Osteoblast (primary cell): ENCODE measurements around the gene CACNA2D1. TPM values are rescaled to one million over a fixed set of nuclear protein-coding genes. Genes with fewer than 3 reads are reported as not detected.
A peak's percentile ranks its signal among the peaks of the same experiment; 100 is the strongest.

Source experiments
- DNase-seq: peaks from one replicate; pipeline ENCODE4 v3.0.0; 2011; ENCODE audit warnings: low spot score, mixed read lengths; ENCODE audit not compliant: insufficient read length; ENCODE audit errors: missing footprints
- H2AFZ ChIP-seq: 2 replicates; pipeline ENCODE4 v1.6.0; 2011; ENCODE audit warnings: mild to moderate bottlenecking, low read length
- H3K27ac ChIP-seq: 2 replicates; pipeline ENCODE4 v1.5.1; 2011; ENCODE audit warnings: mild to moderate bottlenecking, low read depth, low read length, moderate library complexity
- H3K27me3 ChIP-seq: 2 replicates; pipeline ENCODE4 v1.6.0; 2012; ENCODE audit warnings: mild to moderate bottlenecking, control low read depth, inconsistent platforms, low read length, moderate library complexity; ENCODE audit not compliant: insufficient read depth
- H3K36me3 ChIP-seq: 2 replicates; pipeline ENCODE4 v1.5.1; 2011; ENCODE audit warnings: mild to moderate bottlenecking, low read length, control low read depth, moderate library complexity; ENCODE audit not compliant: insufficient read depth
- H3K4me1 ChIP-seq: 2 replicates; pipeline ENCODE4 v1.5.1; 2011; ENCODE audit warnings: mild to moderate bottlenecking, low read length, control low read depth, moderate library complexity; ENCODE audit not compliant: insufficient read depth
- H3K4me2 ChIP-seq: 2 replicates; pipeline ENCODE4 v1.6.0; 2011; ENCODE audit warnings: mild to moderate bottlenecking, low read length; ENCODE audit not compliant: insufficient read depth
- H3K4me3 ChIP-seq: fragments of 200-600 bp; sonication (generic); 3 replicates; pipeline ENCODE4 v1.5.1; 2012; ENCODE audit warnings: mild to moderate bottlenecking, low read length, inconsistent platforms; ENCODE audit not compliant: insufficient read depth
- H3K79me2 ChIP-seq: 2 replicates; pipeline ENCODE4 v1.6.0; 2012; ENCODE audit warnings: mild to moderate bottlenecking, low read length, control low read depth, inconsistent platforms; ENCODE audit not compliant: insufficient read depth
- H3K9me3 ChIP-seq: 2 replicates; pipeline ENCODE4 v1.5.1; 2011; ENCODE audit warnings: low read depth, low read length, control low read depth
- H4K20me1 ChIP-seq: 2 replicates; pipeline ENCODE4 v1.6.0; 2012; ENCODE audit warnings: mild to moderate bottlenecking, low read length, control low read depth; ENCODE audit not compliant: insufficient read depth
- CTCF ChIP-seq: IDR thresholded peaks from 2 replicates; pipeline ENCODE4 v1.5.1; 2011; ENCODE audit warnings: mild to moderate bottlenecking, low read depth, low read length, moderate library complexity; ENCODE audit errors: extremely low read depth
- total RNA-seq: library from RNA; depleted of rRNA; stranded (reverse); fragments of >200 nt; gene quantifications from 2 replicates; pipeline ENCODE4 v1.2.3, GENCODE V29; 2012

CACNA2D1 gene
- total RNA-seq, 1 donor = 145 TPM

DNA sequence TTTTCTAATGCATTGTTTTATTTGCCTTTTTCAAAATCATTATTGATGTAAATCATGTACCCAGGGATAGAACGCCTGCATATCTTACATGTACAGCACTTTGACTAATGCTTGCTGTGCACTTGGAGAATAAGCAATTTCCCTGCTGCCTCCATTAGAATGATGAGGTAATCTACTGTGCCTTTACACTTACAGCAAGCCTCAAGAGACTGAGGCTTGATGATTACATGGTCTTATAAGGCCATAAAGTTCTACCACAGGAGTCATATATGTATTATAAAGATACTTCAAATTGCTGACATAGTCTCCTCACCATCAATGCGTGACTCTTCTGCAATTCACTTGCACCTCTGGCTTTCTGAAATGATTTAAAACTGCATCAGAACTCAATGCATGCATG, 345.2 kb downstream of the CACNA2D1 start:
- no peaks in the 10 kb centered on the region for H4K20me1 ChIP-seq
- no peak for TF ChIP-seq CTCF
- no peaks in the 10 kb centered on the region for H3K9me3 ChIP-seq
- no peak overlapping the region for H3K4me3 ChIP-seq
- no peak for DNase-seq
- no peak overlapping the region for H3K4me2 ChIP-seq
- H3K27ac ChIP-seq = no peak overlapping the region
- H3K36me3 ChIP-seq = peaks cover 25% of the 10 kb centered on the region
- H2AFZ ChIP-seq = no peak overlapping the region
- H3K79me2 ChIP-seq = no peaks in the 10 kb centered on the region
- no peaks in the 10 kb centered on the region for H3K27me3 ChIP-seq
- no peaks in the 10 kb centered on the region for H3K4me1 ChIP-seq

DNA sequence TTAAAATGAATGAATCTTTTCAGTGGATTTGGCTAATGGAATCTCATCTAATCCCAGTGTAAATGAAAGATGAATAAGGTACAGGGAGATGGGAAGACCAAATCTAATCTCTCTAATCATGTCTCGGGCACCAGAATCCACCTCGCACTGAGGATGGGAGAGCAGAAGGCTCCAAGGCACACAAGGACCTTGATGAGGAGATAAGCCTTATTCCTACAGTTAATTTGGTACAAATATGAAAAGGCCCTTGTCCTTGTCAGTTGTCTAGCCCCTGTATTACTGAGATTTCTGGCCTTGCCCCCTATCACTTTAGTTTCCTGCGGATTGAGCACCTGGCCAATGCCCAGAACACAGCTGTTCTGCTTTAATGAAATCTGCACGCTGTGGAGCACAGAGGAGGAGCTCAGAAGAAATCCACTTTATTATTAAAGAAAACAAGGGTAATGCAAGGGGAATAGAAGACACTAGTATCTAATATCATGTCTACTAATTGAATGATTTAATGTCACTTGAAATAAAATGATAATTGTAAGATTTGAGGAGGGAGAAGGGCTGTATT, 352.4 kb downstream of the CACNA2D1 start:
- Histone ChIP-seq H4K20me1 (no peaks in the 10 kb centered on the region), H3K36me3 (peaks cover 3% of the 10 kb centered on the region), H2AFZ (no peak overlapping the region), H3K27me3 (no peaks in the 10 kb centered on the region), H3K4me1 (no peaks in the 10 kb centered on the region), H3K4me2 (no peak overlapping the region), H3K79me2 (no peaks in the 10 kb centered on the region), H3K9me3 (no peaks in the 10 kb centered on the region), H3K4me3 (no peak overlapping the region), H3K27ac (no peak overlapping the region)
- DNase-seq = no peak
- no peak for TF ChIP-seq CTCF

DNA sequence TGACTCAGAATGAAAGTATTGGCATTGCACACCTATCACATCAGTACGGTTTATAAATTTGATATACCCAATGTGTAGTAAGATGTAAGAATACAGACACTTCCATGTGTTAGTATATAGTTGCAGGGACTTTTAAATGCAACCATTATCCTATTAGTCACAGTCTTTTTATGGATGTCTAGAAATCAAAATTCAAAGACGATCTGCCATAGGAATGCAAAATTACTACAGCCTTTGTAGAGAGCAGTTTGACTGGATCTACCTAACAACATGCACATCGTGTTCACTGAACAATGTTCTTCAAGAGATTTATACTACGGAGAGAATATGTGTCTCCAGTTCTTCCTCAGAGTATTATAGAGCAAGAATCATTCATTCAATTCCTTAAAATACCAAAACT, 356.5 kb downstream of the CACNA2D1 start:
- TF ChIP-seq CTCF = no peak
- H4K20me1 ChIP-seq = peaks cover 3% of the 10 kb centered on the region
- peaks cover 30% of the 10 kb centered on the region for H3K36me3 ChIP-seq
- no peak overlapping the region for H3K27ac ChIP-seq
- no peak overlapping the region for H2AFZ ChIP-seq
- H3K79me2 ChIP-seq = no peaks in the 10 kb centered on the region
- no peaks in the 10 kb centered on the region for H3K9me3 ChIP-seq
- DNase-seq = peak; percentile 11
- no peak overlapping the region for H3K4me3 ChIP-seq
- H3K27me3 ChIP-seq = no peaks in the 10 kb centered on the region
- no peaks in the 10 kb centered on the region for H3K4me1 ChIP-seq
- no peak overlapping the region for H3K4me2 ChIP-seq

DNA sequence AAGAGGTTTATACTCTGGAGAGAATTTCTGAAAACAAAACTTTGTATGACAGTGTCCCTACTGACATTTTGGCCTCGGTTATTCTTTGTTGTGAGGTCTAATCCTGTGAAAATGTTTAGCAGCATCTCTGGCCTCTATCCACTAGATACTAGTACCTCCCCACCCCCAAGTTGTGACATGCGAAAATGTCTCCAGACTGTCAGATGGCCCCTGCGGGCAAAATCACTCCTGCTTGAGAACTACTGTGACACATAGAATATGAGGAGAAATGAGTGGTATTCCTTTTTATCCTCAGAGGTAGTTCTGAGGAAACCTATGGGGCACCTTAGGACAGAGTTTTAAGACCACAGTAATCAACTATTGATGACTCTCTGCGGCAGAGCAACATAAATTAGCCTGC, 358.5 kb downstream of the CACNA2D1 start:
- no peaks in the 10 kb centered on the region for H3K79me2 ChIP-seq
- no peak for DNase-seq
- no peak overlapping the region for H2AFZ ChIP-seq
- H4K20me1 ChIP-seq = peaks cover 3% of the 10 kb centered on the region
- H3K4me3 ChIP-seq = no peak overlapping the region
- H3K27me3 ChIP-seq = no peaks in the 10 kb centered on the region
- H3K4me1 ChIP-seq = no peaks in the 10 kb centered on the region
- H3K36me3 ChIP-seq = peaks cover 43% of the 10 kb centered on the region
- H3K9me3 ChIP-seq = no peaks in the 10 kb centered on the region
- H3K4me2 ChIP-seq = no peak overlapping the region
- no peak for TF ChIP-seq CTCF
- no peak overlapping the region for H3K27ac ChIP-seq
